Neural progenitor cell (in vitro differentiated cells): ENCODE data around the gene PRAC2.

Experiments used
- CTCF ChIP-seq: fragments of 200-600 bp; sonication (generic); IDR thresholded peaks from 2 replicates; pipeline ENCODE4 v1.5.1; 2017; ENCODE audit warnings: antibody characterized with exemption, mild to moderate bottlenecking
- EZH2 ChIP-seq: fragments of 200-600 bp; sonication (generic); IDR thresholded peaks from 2 replicates; pipeline ENCODE4 v1.6.1; 2017; ENCODE audit warnings: antibody characterized with exemption, mild to moderate bottlenecking, moderate library complexity
- EZH2phosphoT487 ChIP-seq: fragments of 200-600 bp; sonication (generic); IDR thresholded peaks from 2 replicates; pipeline ENCODE4 v1.6.1; 2017; ENCODE audit warnings: antibody characterized with exemption

GRCh38 chr17:48747445-48748363 lies 24.7 kb downstream of the PRAC2 start:
- TF ChIP-seq CTCF (no peak), EZH2phosphoT487 (peak; percentile 99), EZH2 (peak; percentile 98)
